Measurements from ENCODE around the gene CCDC39. TPM values are rescaled to one million over a fixed set of nuclear protein-coding genes. Genes with fewer than 3 reads are reported as not detected.

CCDC39 gene
- total and polyA plus RNA-seq, 2 of the 13 experiments (the other 11 are each of a cell fraction or from before 2014, with no cell fraction given), result not detected

GRCh38 chr3:180684807-180685206 is 5.5 kb upstream of the CCDC39 start:
- no peak for ATAC-seq
- 0% methylated on average over 3 of the region's 3 CpGs for WGBS (ENCODE audit: low lambda C conversion rate)

More at GRCh38 chr3:180684807-180685206, 5.5 kb upstream of the CCDC39 start:
- DNase-seq (ENCODE audit: low spot score), result no peak
- no peaks in the 10 kb centered on the region for H3K79me2 ChIP-seq (ENCODE audit: insufficient read depth, low read length)
- 0 out of 5 replicates have a peak, but pooled peaks cover 0 to 3% of the 10 kb centered on the region in 2 experiments for H3K27me3 ChIP-seq (ENCODE audit: control insufficient read depth in 1 of 2, insufficient read depth in 2 of 2, low read length in 2 of 2)
- CTCF ChIA-PET (ENCODE audit: low intra/inter-chr PET ratio, low total read pairs), result no interaction called here
- intact Hi-C loops (cut with micrococcal nuclease; ENCODE audit: unreplicated experiment) (loop anchor here (1.0 kb wide), 1 partner anchor 28 kb away; no protein-coding TSS in a partner anchor), in situ Hi-C loops (cut with HindIII; ENCODE audit: extremely low pct_ligation_motif_present, low pct_unique_long_range_greater_than_20kb) (no loop called here)
- no peak for FAIRE-seq
- H3K4me3 ChIP-seq (replicated peaks in 1 of 3; ENCODE audit: insufficient read depth in 1 of 3, low read depth in 2 of 3, low read length in 3 of 3), result no peak overlapping the region
- no TSS peak for BruUV-seq (replicated peaks)
- no peak overlapping the region for H3K9ac ChIP-seq (ENCODE audit: insufficient read depth, low read depth, low read length)
- POLR2A ChIA-PET, result no interaction called here
- no peak for TF ChIP-seq LRRFIP1 (CRISPR knock-in tag; conservative IDR thresholded peaks at IDR 0.05)
- TF ChIP-seq WIZ (CRISPR knock-in tag; IDR thresholded peaks at IDR 0.05), result no peak
- no peak for TF ChIP-seq ZFP82 (CRISPR knock-in tag; IDR thresholded peaks at IDR 0.05; ENCODE audit: borderline replicate concordance)
- TF ChIP-seq PITX1 (CRISPR knock-in tag; IDR thresholded peaks at IDR 0.05), result no peak
- TF ChIP-seq ZNF235 (CRISPR knock-in tag; IDR thresholded peaks at IDR 0.05; ENCODE audit: borderline replicate concordance), result no peak
- no peak for TF ChIP-seq NFIB (CRISPR knock-in tag; IDR thresholded peaks at IDR 0.05; ENCODE audit: borderline replicate concordance)
- no peak for TF ChIP-seq ZMAT3 (CRISPR knock-in tag; conservative IDR thresholded peaks at IDR 0.05)
- no peak for TF ChIP-seq EZH2 (conservative IDR thresholded peaks at IDR 0.05; ENCODE audit: low read depth, low read length)
- H3K4me1 ChIP-seq (ENCODE audit: insufficient read depth, low read length), result peaks cover 8% of the 10 kb centered on the region
- H3K27ac ChIP-seq (ENCODE audit: extremely low read length, insufficient read depth, low read length), result no peak overlapping the region
- H3K36me3 ChIP-seq (replicated peaks in 1 of 2; ENCODE audit: control insufficient read depth in 1 of 2, insufficient read depth in 2 of 2, low read length in 2 of 2), result no peaks in the 10 kb centered on the region
- H2AFZ ChIP-seq (ENCODE audit: low read length), result no peak overlapping the region
- no peaks in the 10 kb centered on the region for H4K20me1 ChIP-seq (ENCODE audit: insufficient read depth, low read length)
- H3K9me3 ChIP-seq (ENCODE audit: low read length), result no peaks in the 10 kb centered on the region
- H3K4me2 ChIP-seq (ENCODE audit: low read depth, low read length), result no peak overlapping the region

All from HepG2 (cell line).